Psoas muscle (tissue), 8 donors: Measurements from ENCODE around the gene CCN5. TPM values are rescaled to one million over a fixed set of nuclear protein-coding genes. Genes with fewer than 3 reads are reported as not detected.

Experiments used
- ATAC-seq, 4 donors: fragments of 200-7000 bp; cut with Tn5 transposase; one replicate each; pipeline ENCODE4 v1.9.1; 2020; ENCODE audit warnings: moderate library complexity in 3 of 4, mild to moderate bottlenecking in 2 of 4
- DNase-seq, 2 donors: peaks; one replicate each; pipeline ENCODE4 v3.0.0-alpha.2; 2020
- H3K27ac ChIP-seq: fragments of 200-600 bp; one replicate; pipeline ENCODE4 v1.8.0; 2022
- H3K27me3 ChIP-seq, 3 donors: fragments of 200-600 bp in 1 of 3; one replicate each; pipeline versions ENCODE4 v1.6.1 to v1.8.0; 2013 to 2022; ENCODE audit warnings: low read length in 2 of 3, mild to moderate bottlenecking in 2 of 3, moderate library complexity in 1 of 3; ENCODE audit not compliant: insufficient read depth in 3 of 3
- H3K36me3 ChIP-seq, 2 donors: fragments of 200-600 bp in 1 of 2; one replicate each; pipeline versions ENCODE4 v1.6.1 to v1.8.0; 2013 to 2022; ENCODE audit warnings: low read depth in 1 of 2, mild to moderate bottlenecking in 1 of 2, moderate library complexity in 1 of 2; ENCODE audit not compliant: insufficient read depth in 1 of 2
- H3K4me1 ChIP-seq: fragments of 200-600 bp; one replicate; pipeline ENCODE4 v1.8.0; 2022
- H3K4me3 ChIP-seq: fragments of 200-600 bp; one replicate; pipeline ENCODE4 v1.8.0; 2022; ENCODE audit warnings: mild to moderate bottlenecking
- H3K9me3 ChIP-seq: fragments of 200-600 bp; one replicate; pipeline ENCODE4 v1.8.0; 2022
- WGBS, 3 donors: extraction: QIAGEN DNeasy Blood & Tissue Kit; methylation state at CpG; one replicate each; pipeline versions ENCODE4 v1.1.6 to v1.1.7; 2013; 5-methylcytosine and 5-hydroxymethylcytosine counted together
- intact Hi-C, 2 donors: fragments of 100-400 bp; cut with DNase I; formaldehyde crosslinking; loops; one replicate each; pipeline versions ENCODE4 v1.11.0 to v1.14.2; 2022
- polyA plus RNA-seq, 3 donors: library from polyadenylated mRNA; stranded (reverse); fragments of 200-250 nt; gene quantifications; one replicate each; pipeline ENCODE4 v1.2.3, GENCODE V29; 2013
- total RNA-seq, 4 donors: library from RNA; stranded (reverse); fragmentation: NEBNext Ultra II Directional in 2 of 4; extraction: Animal tissue kit (Norgen Biotek cat#: 25700) in 2 of 4; gene quantifications; one replicate each; pipeline versions ENCODE4 v1.2.1 to v1.2.4, GENCODE V29; 2021 to 2023
- TF ChIP-seq, protein P1 (sequence below): fragments of 200-600 bp; IDR thresholded peaks from one replicate; pipeline ENCODE4 v1.8.0; 2022; ENCODE audit warnings: antibody characterized with exemption
- donor health status: healthy with polysubstance abuse.
- donor health status: DM: no; HTN: no; CAD: no; lungs with moderate emphysema.
- donor health status: Bipolar disorder and iron deficiency.
- donor health status: healthy.
- donor health status: DM: yes; HTN: yes; CAD: no.
- donor health status: DM: no; HTN: no; CAD: no.
- donor health status: DM: no; HTN: no; CAD: no.
- donor health status: DM: yes; HTN: yes; CAD: no.

Gene CCN5
- total and polyA plus RNA-seq, 7 donors, result 3.3 to 20.9 (median 9.6) TPM

DNA sequence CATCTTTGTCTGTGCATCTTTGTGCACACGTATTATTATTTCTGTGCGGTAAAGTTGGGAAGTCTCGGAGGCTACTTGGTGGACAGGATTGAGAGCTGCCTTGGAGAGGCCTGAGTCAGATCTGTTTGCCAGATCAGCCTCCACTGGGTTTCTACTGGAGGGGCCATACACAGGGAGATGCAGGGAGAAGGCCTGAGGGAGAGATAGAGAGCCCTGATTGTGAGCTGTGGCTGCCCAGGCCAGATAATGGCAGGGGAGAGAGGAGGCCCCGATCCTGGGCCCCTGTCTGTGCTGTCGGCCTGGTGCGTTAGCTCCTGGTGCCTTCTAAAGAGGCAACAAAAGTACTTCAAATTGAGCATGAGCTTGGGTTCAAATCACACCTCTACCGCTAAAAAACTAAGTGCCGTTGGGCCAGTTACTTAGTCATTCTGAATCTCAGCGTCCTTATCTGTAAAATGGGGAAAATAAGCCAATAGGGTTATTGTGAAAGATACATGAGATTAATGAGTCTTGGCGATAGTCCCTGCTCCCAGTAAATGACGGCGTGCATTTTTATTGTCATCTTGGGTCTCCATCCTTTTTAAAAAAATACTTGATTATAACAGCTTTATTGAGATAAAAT is 36.1 kb upstream of the CCN5 start:
- TF ChIP-seq, protein P1, sequence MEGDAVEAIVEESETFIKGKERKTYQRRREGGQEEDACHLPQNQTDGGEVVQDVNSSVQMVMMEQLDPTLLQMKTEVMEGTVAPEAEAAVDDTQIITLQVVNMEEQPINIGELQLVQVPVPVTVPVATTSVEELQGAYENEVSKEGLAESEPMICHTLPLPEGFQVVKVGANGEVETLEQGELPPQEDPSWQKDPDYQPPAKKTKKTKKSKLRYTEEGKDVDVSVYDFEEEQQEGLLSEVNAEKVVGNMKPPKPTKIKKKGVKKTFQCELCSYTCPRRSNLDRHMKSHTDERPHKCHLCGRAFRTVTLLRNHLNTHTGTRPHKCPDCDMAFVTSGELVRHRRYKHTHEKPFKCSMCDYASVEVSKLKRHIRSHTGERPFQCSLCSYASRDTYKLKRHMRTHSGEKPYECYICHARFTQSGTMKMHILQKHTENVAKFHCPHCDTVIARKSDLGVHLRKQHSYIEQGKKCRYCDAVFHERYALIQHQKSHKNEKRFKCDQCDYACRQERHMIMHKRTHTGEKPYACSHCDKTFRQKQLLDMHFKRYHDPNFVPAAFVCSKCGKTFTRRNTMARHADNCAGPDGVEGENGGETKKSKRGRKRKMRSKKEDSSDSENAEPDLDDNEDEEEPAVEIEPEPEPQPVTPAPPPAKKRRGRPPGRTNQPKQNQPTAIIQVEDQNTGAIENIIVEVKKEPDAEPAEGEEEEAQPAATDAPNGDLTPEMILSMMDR, result no peak
- DNase-seq (no peak), ATAC-seq (no peak)
- Histone ChIP-seq H3K36me3 (no peaks in the 10 kb centered on the region), H3K4me1 (no peaks in the 10 kb centered on the region), H3K9me3 (peaks cover 5% of the 10 kb centered on the region), H3K4me3 (no peak overlapping the region), H3K27ac (no peak overlapping the region), H3K27me3 (no peaks in the 10 kb centered on the region)
- intact Hi-C loops, result no loop called here
- 85 to 92% (median 90%) methylated on average over 12 of the region's 12 CpGs for WGBS, 3 donors

DNA sequence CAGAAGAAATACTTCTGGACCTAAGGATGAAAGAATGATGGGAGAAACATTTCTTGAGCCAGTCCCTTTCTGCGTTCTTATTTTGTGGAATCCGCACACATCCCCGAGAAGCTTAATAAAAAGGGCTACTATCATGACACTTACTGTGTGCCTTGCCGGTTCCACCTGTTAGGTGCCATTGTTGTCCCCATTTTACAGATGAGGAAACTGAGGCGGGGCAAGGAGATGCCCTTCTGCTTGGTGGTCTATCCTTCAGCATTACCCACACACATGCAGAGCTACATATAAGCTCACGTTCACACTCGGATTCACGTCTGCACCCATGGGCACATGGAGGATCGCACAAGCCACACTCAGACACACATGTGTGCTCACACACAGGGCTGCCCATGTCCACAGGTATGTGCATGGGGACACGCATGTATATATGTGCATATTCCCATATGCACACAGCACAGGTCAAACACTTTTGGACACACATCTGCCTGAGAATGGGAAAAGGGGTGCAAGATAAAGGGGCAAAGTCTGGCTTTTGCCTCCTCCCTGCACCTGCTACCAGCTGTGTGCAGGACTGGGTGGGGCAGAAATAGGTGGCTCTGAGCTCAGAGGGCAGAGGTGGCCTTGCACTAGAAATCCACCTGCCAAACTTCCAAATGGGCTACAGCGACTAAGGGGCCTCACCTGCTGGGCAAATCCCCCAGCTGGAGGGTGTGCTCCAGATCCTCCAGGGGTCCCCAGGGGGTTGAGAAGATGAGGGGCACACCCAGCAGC is 33.2 kb upstream of the CCN5 start:
- Histone ChIP-seq H3K4me1 (peaks cover 7% of the 10 kb centered on the region), H3K27me3 (no peaks in the 10 kb centered on the region), H3K4me3 (no peak overlapping the region), H3K27ac (no peak overlapping the region), H3K9me3 (peaks cover 5% of the 10 kb centered on the region), H3K36me3 (no peaks in the 10 kb centered on the region)
- TF ChIP-seq, protein P1, result no peak
- intact Hi-C loops, result loop anchor here (5.0 to 10.0 kb wide), 3 partner anchors 185 to 467 kb away; partner anchors contain the start of gene OSER1 (in 1 of the 2)
- ATAC-seq (no peak), DNase-seq (no peak)
- 91 to 93% (median 92%) methylated on average over 11 of the region's 11 CpGs for WGBS, 3 donors

DNA sequence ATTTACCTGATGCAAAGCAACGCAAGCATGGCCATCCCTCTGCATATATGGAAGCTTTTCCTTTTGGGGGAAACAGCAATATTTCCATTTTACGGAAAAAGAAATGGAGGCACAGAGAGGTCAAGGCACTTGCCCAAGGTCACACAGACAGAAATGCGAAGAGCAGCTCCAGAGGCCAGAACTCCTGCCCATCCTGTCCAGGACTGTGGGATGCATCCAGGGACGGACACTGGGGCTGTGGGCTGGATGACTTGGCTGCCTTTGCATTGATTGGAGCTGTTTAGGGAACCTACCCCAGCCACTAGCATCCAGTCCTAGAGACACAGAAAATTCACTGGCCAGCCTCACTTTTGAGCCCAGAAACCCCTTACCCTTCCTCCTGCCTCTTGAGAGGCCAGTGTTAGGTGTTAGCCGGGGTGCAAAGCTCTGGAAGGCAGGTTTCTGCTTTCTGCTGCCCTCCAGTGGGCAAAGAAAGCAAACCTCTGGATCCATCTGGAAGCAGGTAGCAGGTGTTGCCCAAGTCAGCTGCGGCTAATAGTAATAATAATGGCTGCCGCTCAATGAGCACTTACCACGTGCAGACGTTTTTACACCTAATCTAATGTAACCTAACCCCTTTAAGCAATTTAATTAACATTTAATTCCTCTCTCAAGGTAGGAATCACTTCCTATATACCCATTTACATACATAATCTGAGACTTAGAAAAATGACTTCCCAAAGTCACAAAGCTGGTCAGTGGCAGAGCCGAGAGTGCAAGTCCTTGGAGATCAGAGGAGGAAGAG is 31.7 kb upstream of the CCN5 start:
- DNase-seq (no peak), ATAC-seq (peak; percentile 52 to 77 (median 60))
- peaks cover 7% of the 10 kb centered on the region for H3K4me1 ChIP-seq
- H3K4me3 ChIP-seq, result no peak overlapping the region
- peaks cover 5% of the 10 kb centered on the region for H3K9me3 ChIP-seq
- TF ChIP-seq, protein P1, result peak; percentile 67
- no peak overlapping the region for H3K27ac ChIP-seq
- H3K27me3 ChIP-seq, result no peaks in the 10 kb centered on the region
- H3K36me3 ChIP-seq, result no peaks in the 10 kb centered on the region
- 36 to 55% (median 52%) methylated on average over 10 of the region's 10 CpGs for WGBS, 3 donors
- intact Hi-C loops, result loop anchor here (2.0 to 10.0 kb wide), 4 partner anchors 183 to 469 kb away; partner anchors contain the start of gene OSER1 (in 1 of the 2)

DNA sequence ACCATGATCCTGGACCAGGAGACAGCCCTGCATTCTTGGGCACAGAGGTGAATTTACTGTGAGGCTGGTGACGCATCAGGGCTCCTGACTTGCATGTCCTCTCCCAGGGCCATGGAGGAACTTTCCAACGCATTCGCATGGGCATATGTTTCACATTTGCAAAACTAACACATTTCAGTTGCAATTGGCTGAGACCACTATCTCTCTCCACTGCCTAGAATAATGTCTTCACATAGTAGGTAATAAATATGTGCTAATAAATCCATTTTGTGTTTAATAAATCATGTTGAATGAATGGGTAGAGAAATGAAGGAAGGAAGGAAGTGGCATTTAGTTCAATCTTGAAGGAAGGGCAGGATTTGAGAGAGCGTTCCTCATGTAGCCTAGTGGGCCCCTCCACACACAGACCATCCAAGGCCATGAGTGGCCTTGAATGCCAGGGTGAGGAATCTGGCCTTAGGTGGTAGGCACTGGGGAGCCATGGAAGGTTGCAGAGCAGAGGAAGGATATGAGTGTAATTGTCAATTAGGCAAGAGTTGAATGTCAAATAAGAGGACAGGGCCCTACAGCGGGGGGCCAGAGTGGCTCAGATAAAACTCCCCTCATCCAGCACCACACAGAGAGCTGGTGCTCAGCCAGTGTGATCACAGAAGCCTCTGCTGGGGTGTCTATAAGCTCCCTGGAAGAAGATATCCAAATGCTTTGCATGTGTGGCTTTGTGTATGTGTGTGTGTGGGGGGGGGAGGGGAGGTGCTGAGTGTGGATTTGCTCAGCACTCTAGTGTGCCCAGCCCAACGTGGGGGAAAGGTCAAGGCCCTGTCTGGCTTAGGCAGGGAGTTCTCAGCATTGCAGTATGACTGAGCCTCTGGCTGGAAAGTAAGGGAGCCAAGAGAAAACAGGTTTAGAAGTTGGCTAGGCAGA is 30.9 kb upstream of the CCN5 start:
- intact Hi-C loops, result loop anchor here (2.0 to 10.0 kb wide), 4 partner anchors 182 to 470 kb away; partner anchors contain the start of gene OSER1 (in 1 of the 2)
- DNase-seq (peak in 1 of 2 donors; percentile 37), ATAC-seq (peak in 3 of 4 donors; percentile 6 to 47 (median 40))
- Histone ChIP-seq H3K36me3 (no peaks in the 10 kb centered on the region), H3K27ac (no peak overlapping the region), H3K9me3 (peaks cover 5% of the 10 kb centered on the region), H3K4me1 (peaks cover 7% of the 10 kb centered on the region), H3K27me3 (no peaks in the 10 kb centered on the region), H3K4me3 (no peak overlapping the region)
- 76 to 79% (median 77%) methylated on average over 6 of the region's 6 CpGs for WGBS, 3 donors
- TF ChIP-seq, protein P1, result no peak
